Panc1 (cell line): ENCODE results near the gene PPM1N.

Experiments used
- POLR2AphosphoS5 ChIP-seq: IDR thresholded peaks from 2 replicates; pipeline ENCODE4 v1.6.1; 2012; ENCODE audit warnings: mild to moderate bottlenecking, low read depth, low read length, moderate library complexity
- SIN3A ChIP-seq: IDR thresholded peaks from 2 replicates; pipeline ENCODE4 v1.6.1; 2012; ENCODE audit warnings: low read depth, mild to moderate bottlenecking, low read length, moderate library complexity, borderline replicate concordance; ENCODE audit not compliant: insufficient read depth
- TCF7L2 ChIP-seq: IDR thresholded peaks from 2 replicates; pipeline ENCODE4 v1.6.1; 2011; ENCODE audit warnings: mild to moderate bottlenecking, low read depth, low read length, inconsistent platforms
- TF ChIP-seq, protein P1 (sequence below): fragments of 450-650 bp; IDR thresholded peaks from 2 replicates; pipeline ENCODE4 v1.5.1; 2017; ENCODE audit warnings: mild to moderate bottlenecking
- TF ChIP-seq, protein P2 (sequence below), 2 experiments: IDR thresholded peaks; 2 replicates each; pipeline ENCODE4 v1.6.1; 2011 to 2012; ENCODE audit warnings: low read depth in 2 of 2, control low read depth in 1 of 2, low read length in 1 of 2, mild to moderate bottlenecking in 1 of 2, moderate library complexity in 1 of 2; ENCODE audit not compliant: insufficient read depth in 1 of 2

DNA sequence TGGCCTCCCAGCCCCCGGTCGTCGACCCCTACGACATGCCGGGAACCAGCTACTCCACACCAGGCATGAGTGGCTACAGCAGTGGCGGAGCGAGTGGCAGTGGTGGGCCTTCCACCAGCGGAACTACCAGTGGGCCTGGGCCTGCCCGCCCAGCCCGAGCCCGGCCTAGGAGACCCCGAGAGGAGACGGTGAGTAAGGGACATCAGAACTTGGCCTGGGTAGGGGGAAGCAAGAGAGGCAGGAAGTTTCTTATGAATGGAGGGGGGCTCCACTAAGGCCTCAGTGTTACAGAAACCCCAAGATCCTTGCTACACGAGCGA is 27.5 kb upstream of the PPM1N start:
- TF ChIP-seq TCF7L2, result no peak
- TF ChIP-seq POLR2AphosphoS5, result no peak
- TF ChIP-seq, protein P1, sequence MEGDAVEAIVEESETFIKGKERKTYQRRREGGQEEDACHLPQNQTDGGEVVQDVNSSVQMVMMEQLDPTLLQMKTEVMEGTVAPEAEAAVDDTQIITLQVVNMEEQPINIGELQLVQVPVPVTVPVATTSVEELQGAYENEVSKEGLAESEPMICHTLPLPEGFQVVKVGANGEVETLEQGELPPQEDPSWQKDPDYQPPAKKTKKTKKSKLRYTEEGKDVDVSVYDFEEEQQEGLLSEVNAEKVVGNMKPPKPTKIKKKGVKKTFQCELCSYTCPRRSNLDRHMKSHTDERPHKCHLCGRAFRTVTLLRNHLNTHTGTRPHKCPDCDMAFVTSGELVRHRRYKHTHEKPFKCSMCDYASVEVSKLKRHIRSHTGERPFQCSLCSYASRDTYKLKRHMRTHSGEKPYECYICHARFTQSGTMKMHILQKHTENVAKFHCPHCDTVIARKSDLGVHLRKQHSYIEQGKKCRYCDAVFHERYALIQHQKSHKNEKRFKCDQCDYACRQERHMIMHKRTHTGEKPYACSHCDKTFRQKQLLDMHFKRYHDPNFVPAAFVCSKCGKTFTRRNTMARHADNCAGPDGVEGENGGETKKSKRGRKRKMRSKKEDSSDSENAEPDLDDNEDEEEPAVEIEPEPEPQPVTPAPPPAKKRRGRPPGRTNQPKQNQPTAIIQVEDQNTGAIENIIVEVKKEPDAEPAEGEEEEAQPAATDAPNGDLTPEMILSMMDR, result no peak
- TF ChIP-seq, protein P2, sequence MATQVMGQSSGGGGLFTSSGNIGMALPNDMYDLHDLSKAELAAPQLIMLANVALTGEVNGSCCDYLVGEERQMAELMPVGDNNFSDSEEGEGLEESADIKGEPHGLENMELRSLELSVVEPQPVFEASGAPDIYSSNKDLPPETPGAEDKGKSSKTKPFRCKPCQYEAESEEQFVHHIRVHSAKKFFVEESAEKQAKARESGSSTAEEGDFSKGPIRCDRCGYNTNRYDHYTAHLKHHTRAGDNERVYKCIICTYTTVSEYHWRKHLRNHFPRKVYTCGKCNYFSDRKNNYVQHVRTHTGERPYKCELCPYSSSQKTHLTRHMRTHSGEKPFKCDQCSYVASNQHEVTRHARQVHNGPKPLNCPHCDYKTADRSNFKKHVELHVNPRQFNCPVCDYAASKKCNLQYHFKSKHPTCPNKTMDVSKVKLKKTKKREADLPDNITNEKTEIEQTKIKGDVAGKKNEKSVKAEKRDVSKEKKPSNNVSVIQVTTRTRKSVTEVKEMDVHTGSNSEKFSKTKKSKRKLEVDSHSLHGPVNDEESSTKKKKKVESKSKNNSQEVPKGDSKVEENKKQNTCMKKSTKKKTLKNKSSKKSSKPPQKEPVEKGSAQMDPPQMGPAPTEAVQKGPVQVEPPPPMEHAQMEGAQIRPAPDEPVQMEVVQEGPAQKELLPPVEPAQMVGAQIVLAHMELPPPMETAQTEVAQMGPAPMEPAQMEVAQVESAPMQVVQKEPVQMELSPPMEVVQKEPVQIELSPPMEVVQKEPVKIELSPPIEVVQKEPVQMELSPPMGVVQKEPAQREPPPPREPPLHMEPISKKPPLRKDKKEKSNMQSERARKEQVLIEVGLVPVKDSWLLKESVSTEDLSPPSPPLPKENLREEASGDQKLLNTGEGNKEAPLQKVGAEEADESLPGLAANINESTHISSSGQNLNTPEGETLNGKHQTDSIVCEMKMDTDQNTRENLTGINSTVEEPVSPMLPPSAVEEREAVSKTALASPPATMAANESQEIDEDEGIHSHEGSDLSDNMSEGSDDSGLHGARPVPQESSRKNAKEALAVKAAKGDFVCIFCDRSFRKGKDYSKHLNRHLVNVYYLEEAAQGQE (IDR thresholded peaks at IDR 0.05; ENCODE audit: insufficient read depth in 1 of 2, low read depth in 2 of 2, low read length in 1 of 2), result no peak
- TF ChIP-seq SIN3A, result no peak
